H1 (cell line): ENCODE data around the gene ONECUT3.

Experiments used
- CREB1 ChIP-seq: IDR thresholded peaks from 2 replicates; pipeline ENCODE4 v1.6.1; 2012; ENCODE audit warnings: inconsistent platforms
- CTCF ChIP-seq, 3 experiments: IDR thresholded peaks; 1 replicate in 2 of 3; 2 replicates in 1 of 3; pipeline versions ENCODE4 v1.5.1 to v1.6.1; 2011; ENCODE audit warnings: low read length in 3 of 3, mild to moderate bottlenecking in 3 of 3, inconsistent platforms in 2 of 3, low read depth in 1 of 3, moderate library complexity in 1 of 3; ENCODE audit not compliant: insufficient read depth in 1 of 3; ENCODE audit errors: control extremely low read depth in 1 of 3
- EZH2 ChIP-seq: fragments of 200-600 bp; sonication (generic); IDR thresholded peaks from 2 replicates; pipeline ENCODE4 v1.7.1; 2012; ENCODE audit warnings: low read depth, mild to moderate bottlenecking, moderate library complexity, low read length, inconsistent platforms; ENCODE audit not compliant: severe bottlenecking
- GABPA ChIP-seq: IDR thresholded peaks from 2 replicates; pipeline ENCODE4 v1.6.1; 2011; ENCODE audit warnings: mild to moderate bottlenecking, low read length, moderate library complexity, borderline replicate concordance; ENCODE audit not compliant: insufficient read depth
- HDAC2 ChIP-seq, 2 experiments: fragments of 300-600 bp in 1 of 2; sonication (generic) in 1 of 2; IDR thresholded peaks; 2 replicates each; pipeline ENCODE4 v1.6.1; 2011 to 2012; ENCODE audit warnings: low read depth in 2 of 2, low read length in 2 of 2, mild to moderate bottlenecking in 2 of 2, moderate library complexity in 2 of 2, borderline replicate concordance in 1 of 2, inconsistent platforms in 1 of 2
- POLR2A ChIP-seq, 2 experiments: IDR thresholded peaks; 1 replicate in 1 of 2; 2 replicates in 1 of 2; pipeline ENCODE4 v1.6.1; 2011; ENCODE audit warnings: low read depth in 2 of 2, low read length in 2 of 2, mild to moderate bottlenecking in 2 of 2; ENCODE audit errors: control extremely low read depth in 1 of 2
- RFX5 ChIP-seq: IDR thresholded peaks from 2 replicates; pipeline ENCODE4 v1.6.1; 2011; ENCODE audit warnings: low read depth, low read length, improper control_type of control experiment, borderline replicate concordance
- SIN3A ChIP-seq, 2 experiments: IDR thresholded peaks in 1 of 2; conservative IDR thresholded peaks in 1 of 2; 2 replicates each; pipeline ENCODE4 v1.6.1; 2011 to 2012; ENCODE audit warnings: low read length in 2 of 2, improper control_type of control experiment in 1 of 2, low read depth in 1 of 2, mild to moderate bottlenecking in 1 of 2
- SIX5 ChIP-seq: IDR thresholded peaks from 2 replicates; pipeline ENCODE4 v1.6.1; 2011; ENCODE audit warnings: mild to moderate bottlenecking, low read depth, low read length
- SP1 ChIP-seq: IDR thresholded peaks from 2 replicates; pipeline ENCODE4 v1.6.1; 2011; ENCODE audit warnings: low read depth, low read length
- SRF ChIP-seq: IDR thresholded peaks from 2 replicates; pipeline ENCODE4 v1.6.1; 2011; ENCODE audit warnings: mild to moderate bottlenecking, low read depth, low read length, moderate library complexity

GRCh38 chr19:1742989-1743696 is 10.2 kb upstream of the ONECUT3 start:
- no peak for TF ChIP-seq POLR2A (IDR thresholded peaks at IDR 0.05; ENCODE audit: control extremely low read depth in 1 of 2, low read depth in 2 of 2, low read length in 2 of 2)
- TF ChIP-seq RFX5, result no peak
- TF ChIP-seq SRF, result no peak
- no peak for TF ChIP-seq CTCF (IDR thresholded peaks at IDR 0.05; ENCODE audit: control extremely low read depth in 1 of 3, insufficient read depth in 1 of 3, low read depth in 1 of 3, low read length in 3 of 3)
- no peak for TF ChIP-seq GABPA
- no peak for TF ChIP-seq SIN3A (conservative IDR thresholded peaks at IDR 0.05 in 1 of 2, IDR thresholded peaks at IDR 0.05 in 1 of 2; ENCODE audit: low read depth in 1 of 2, low read length in 2 of 2)
- no peak for TF ChIP-seq SIX5
- no peak for TF ChIP-seq SP1
- no peak for TF ChIP-seq HDAC2 (IDR thresholded peaks at IDR 0.05; ENCODE audit: borderline replicate concordance in 1 of 2, low read depth in 2 of 2, low read length in 2 of 2)
- TF ChIP-seq CREB1, result no peak
- no peak for TF ChIP-seq EZH2
